RWPE1 (cell line): ENCODE data around the gene PTTG1.

Experiments used
- CTCF ChIA-PET: fragments of 350-600 bp; sonication (Branson Sonifier 250); formaldehyde crosslinking; extraction: SDS; loops from one replicate; lab custom pipeline; 2021; lab: Yijun Ruan, JAX
- POLR2A ChIA-PET: fragments of 400-600 bp; formaldehyde crosslinking; extraction: SDS; loops from one replicate; lab custom pipeline; 2020; ENCODE audit warnings: antibody characterized with exemption; ENCODE audit not compliant: low non-redundant PET; lab: Yijun Ruan, JAX
- DNase-seq: peaks from one replicate; pipeline ENCODE4 v3.0.0; 2012; ENCODE audit warnings: low spot score
- H3K27ac ChIP-seq: fragments of 450-650 bp; 2 replicates; pipeline ENCODE4 v1.5.1; 2017
- TF ChIP-seq, protein P1 (sequence below): fragments of 450-650 bp; conservative IDR thresholded peaks from 2 replicates; pipeline ENCODE4 v1.5.1; 2017; ENCODE audit warnings: low read depth, mild to moderate bottlenecking

PTTG1 gene

DNA sequence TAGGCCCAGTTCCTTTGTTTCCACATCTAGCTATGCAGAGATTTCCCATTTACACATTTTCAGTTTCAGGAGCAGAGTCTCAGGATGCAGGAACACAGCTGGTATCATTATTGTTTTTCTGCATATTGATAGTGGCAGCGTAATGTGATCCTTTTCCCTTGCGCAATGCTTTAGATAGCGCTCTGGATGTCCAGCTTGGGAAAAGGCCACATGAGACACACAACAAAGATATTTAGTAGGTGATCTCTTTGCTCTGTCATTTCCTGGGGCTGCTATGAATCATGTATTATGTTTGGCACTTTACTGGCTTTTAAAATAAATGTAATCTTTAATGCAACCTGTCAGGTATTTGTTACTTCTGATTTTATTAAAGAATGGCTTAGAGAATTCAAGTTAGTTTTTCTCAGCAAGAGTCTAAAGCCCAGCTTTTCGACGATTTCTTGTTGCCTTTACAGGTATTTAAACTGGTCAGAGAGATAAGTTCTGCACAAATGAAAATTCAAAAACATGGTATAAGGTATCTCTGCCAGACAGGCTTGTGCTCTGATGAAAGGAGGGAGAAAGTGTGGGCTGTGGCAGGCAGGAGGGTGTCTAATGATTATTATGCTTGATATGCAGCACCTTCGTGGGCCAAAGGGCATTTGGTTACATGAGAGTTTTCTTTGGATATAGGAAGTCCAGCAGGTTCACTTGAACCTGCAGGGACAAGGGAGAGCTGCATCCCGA is 42.2 kb downstream of the PTTG1 start:
- TF ChIP-seq, protein P1, sequence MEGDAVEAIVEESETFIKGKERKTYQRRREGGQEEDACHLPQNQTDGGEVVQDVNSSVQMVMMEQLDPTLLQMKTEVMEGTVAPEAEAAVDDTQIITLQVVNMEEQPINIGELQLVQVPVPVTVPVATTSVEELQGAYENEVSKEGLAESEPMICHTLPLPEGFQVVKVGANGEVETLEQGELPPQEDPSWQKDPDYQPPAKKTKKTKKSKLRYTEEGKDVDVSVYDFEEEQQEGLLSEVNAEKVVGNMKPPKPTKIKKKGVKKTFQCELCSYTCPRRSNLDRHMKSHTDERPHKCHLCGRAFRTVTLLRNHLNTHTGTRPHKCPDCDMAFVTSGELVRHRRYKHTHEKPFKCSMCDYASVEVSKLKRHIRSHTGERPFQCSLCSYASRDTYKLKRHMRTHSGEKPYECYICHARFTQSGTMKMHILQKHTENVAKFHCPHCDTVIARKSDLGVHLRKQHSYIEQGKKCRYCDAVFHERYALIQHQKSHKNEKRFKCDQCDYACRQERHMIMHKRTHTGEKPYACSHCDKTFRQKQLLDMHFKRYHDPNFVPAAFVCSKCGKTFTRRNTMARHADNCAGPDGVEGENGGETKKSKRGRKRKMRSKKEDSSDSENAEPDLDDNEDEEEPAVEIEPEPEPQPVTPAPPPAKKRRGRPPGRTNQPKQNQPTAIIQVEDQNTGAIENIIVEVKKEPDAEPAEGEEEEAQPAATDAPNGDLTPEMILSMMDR: no peak
- DNase-seq: peak; percentile 72
- POLR2A ChIA-PET: no interaction called here
- no peak overlapping the region for H3K27ac ChIP-seq
- CTCF ChIA-PET: interaction anchor here (1.3 kb wide), 1 partner anchor 25 kb away, joined by 4 read pairs; no protein-coding TSS in a partner anchor

DNA sequence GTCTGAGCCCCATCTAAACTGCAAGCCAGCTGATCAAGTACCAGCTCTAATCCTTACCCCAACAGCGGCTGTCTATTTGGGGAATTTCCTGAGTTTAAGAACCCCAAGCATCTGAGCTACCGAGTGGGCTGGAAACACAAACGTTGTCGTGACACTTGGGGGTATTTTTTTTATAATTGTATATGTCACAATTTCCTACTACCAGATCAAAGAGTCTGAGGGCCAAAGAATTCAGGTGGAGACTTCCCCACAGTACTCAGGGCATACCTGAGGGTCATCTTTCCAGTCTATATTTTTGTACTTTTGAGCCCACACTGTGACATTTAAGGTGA is 42.8 kb downstream of the PTTG1 start:
- POLR2A ChIA-PET: no interaction called here
- DNase-seq: no peak
- CTCF ChIA-PET: no interaction called here
- no peak overlapping the region for H3K27ac ChIP-seq
- TF ChIP-seq, protein P1: no peak

DNA sequence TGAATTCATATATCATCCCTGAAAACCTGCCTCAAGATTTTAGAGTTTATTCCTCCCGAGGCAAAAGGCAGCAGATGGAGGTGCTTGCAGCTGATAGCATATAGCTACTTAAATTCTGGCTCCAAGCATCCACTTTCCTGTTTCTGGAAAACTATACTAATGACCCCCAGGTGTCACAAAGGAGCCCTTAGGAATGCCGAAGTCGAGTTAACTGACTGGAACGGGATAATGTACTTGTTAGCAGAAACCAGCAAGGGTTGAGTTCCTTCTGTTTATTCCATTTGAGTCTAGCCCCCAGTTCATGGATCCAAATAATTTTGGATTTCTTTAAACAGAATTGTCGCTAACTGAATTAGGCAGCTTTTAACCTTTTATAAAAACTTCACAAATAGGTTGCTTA is 44.5 kb downstream of the PTTG1 start:
- ChIA-PET CTCF (interaction anchor here (1.8 kb wide), 1 partner anchor 28 kb away, joined by 7 read pairs; no protein-coding TSS in a partner anchor), POLR2A (no interaction called here)
- DNase-seq: no peak
- TF ChIP-seq, protein P1: no peak
- H3K27ac ChIP-seq: no peak overlapping the region

DNA sequence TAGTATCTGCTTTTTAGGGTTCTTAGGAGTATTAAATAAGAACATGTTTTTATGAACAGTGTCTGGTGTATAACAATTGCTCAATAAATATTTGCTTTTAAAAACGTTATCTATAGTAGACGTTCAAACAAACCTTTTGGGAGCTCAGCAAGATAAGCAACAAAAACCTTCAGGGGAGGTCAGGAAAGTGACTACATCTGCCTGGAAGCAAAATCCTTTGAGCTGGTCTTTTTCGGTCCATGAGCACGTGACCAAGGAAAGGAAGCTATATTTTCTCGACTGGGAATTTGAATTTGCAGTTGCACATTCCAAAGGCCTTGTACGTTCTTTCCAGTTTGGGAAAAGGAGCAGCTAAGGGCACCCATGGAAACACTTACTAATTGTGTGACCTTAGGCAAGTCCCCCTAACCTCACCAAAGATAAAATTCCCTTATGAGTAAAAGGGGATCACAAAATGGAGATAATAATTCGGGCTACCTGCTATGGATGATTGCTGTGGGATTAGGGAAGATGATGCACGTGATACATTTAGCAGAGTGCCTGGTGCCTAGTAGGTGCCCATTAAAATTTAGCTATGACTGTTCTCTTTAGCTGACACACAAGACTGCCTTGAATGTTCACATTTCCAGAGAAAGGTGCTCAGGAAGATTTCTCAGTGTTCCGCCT is 45.4 kb downstream of the PTTG1 start:
- H3K27ac ChIP-seq: no peak overlapping the region
- POLR2A ChIA-PET: no interaction called here
- CTCF ChIA-PET: interaction anchor here (1.8 kb wide), 1 partner anchor 29 kb away, joined by 7 read pairs; no protein-coding TSS in a partner anchor
- no peak for DNase-seq
- TF ChIP-seq, protein P1: no peak

DNA sequence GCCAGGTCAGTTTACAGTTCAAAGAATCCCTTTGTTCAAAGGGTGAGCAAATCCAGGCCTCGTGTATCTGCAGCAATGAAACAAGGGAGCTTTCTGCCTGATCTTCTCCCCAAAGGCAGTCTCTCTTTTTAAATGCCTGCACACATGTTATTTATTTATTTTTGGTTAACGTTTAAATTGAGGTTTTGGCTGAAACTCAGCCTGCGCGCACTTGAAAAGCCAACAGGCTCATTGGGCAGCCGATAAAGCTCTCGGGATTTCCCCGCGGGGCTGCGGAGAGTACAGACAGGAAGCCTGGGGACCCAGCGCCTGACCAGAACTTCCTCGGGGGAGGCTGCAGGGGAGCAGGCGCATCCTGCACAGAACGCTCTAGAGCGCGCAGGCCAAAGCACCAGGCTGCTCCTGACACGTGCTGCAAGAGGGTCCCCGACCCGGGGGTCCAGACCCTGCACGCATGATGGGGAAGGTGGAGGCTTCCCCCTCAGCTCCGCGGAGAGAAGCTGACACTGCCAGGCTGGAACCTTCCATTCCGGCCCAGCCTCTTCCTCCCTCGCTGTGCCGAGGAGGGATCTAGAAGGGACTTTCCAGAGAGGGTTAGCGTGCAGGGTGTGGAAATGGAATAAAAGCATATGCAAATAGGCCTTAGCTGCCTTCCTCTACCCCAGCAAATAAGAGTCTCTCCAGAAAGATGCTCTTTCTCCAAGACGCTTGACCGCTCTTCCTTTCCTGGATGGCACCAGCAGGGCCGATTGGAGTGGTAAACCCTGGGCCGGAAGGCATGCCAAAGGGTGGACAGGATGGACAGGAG is 46.1 kb downstream of the PTTG1 start:
- DNase-seq: no peak
- ChIA-PET POLR2A (no interaction called here), CTCF (interaction anchor here (0.6 to 1.8 kb wide), 4 partner anchors 18 to 77 kb away, joined by 3 to 7 read pairs (median 4); no protein-coding TSS in a partner anchor)
- no peak overlapping the region for H3K27ac ChIP-seq
- TF ChIP-seq, protein P1: no peak

DNA sequence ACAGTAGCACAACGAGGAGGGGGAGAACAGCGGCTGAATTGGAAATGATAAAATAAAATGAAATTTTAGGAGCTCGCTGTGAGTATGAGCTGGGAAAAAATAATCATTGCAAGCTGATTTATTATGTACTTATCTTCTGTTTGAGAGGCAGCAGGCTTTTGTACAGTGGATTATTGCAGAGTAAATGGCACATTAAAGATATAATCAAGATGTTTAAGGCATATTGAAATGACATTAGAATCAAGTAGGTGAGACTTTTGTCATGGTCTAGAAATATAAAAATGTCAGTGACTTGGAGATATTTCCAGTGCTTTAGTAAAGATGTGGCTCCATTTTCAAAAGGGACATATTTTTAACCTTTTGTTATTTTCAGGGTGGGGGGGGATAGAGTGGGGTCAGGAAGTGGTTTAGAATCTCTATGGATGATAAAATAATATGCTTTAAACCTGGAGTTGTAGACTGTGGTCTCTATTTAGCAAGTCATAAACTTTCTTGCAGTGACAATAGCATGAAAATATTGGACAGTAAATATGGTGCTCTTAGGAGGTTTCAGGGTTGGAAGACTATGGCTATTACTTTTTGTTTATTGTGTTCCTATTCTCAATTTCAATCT is 46.8 kb downstream of the PTTG1 start:
- H3K27ac ChIP-seq: no peak overlapping the region
- DNase-seq: no peak
- ChIA-PET CTCF (interaction anchor here (0.6 to 0.7 kb wide), 2 partner anchors 30 to 77 kb away, joined by 3 to 4 read pairs; no protein-coding TSS in a partner anchor), POLR2A (no interaction called here)
- TF ChIP-seq, protein P1: no peak
